H1 (cell line): ENCODE data around the gene STH. TPM values are rescaled to one million over a fixed set of nuclear protein-coding genes. Genes with fewer than 3 reads are reported as not detected.

Experiments used
- CTCF ChIA-PET: fragments of 300-600 bp; sonication (Branson Sonifier 250); formaldehyde crosslinking; loops from one replicate; lab custom pipeline; 2021; ENCODE audit not compliant: partially characterized antibody; lab: Charles Lee
- POLR2A ChIA-PET: fragments of 300-600 bp; sonication (Branson Sonifier 250); formaldehyde crosslinking; loops from one replicate; lab custom pipeline; 2021; ENCODE audit warnings: inconsistent platforms; ENCODE audit not compliant: partially characterized antibody; lab: Charles Lee
- DNase-seq, 2 experiments: peaks; one replicate each; pipeline versions ENCODE4 v3.0.0 to v3.0.0-alpha.2; 2010 to 2022; ENCODE audit warnings: low spot score in 2 of 2, low read depth in 1 of 2, mixed read lengths in 1 of 2
- FAIRE-seq: peaks from 2 replicates; lab custom pipeline; 2011; peaks lifted over from hg19 to GRCh38; lab: Jason Lieb, UNC
- H2AFZ ChIP-seq: 2 replicates; pipeline ENCODE4 v1.8.1; 2012; ENCODE audit warnings: low read length, inconsistent platforms
- H2AK5ac ChIP-seq: 2 replicates; pipeline ENCODE4 v1.6.1; 2013; ENCODE audit warnings: low read depth, low read length
- H2BK120ac ChIP-seq: replicated peaks from 2 replicates; pipeline ENCODE3; 2013; ENCODE audit warnings: low read depth, low read length, inconsistent platforms
- H2BK12ac ChIP-seq: 2 replicates; pipeline ENCODE4 v1.6.1; 2013; ENCODE audit warnings: low read depth, low read length
- H2BK15ac ChIP-seq: 2 replicates; pipeline ENCODE4 v1.6.1; 2013; ENCODE audit warnings: low read length
- H2BK20ac ChIP-seq: 2 replicates; pipeline ENCODE4 v1.6.1; 2013; ENCODE audit warnings: low read length
- H2BK5ac ChIP-seq: 2 replicates; pipeline ENCODE4 v1.6.1; 2013; ENCODE audit warnings: low read depth, low read length
- H3K14ac ChIP-seq: 2 replicates; pipeline ENCODE4 v1.6.1; 2013; ENCODE audit warnings: inconsistent platforms; ENCODE audit not compliant: insufficient read length
- H3K18ac ChIP-seq: 2 replicates; pipeline ENCODE4 v1.6.1; 2013; ENCODE audit warnings: low read length; ENCODE audit errors: extremely low read depth
- H3K23ac ChIP-seq: 2 replicates; pipeline ENCODE4 v1.6.1; 2013; ENCODE audit warnings: inconsistent platforms; ENCODE audit not compliant: insufficient read length
- H3K23me2 ChIP-seq: 2 replicates; pipeline ENCODE4 v1.6.1; 2013; ENCODE audit warnings: low read depth, low read length
- H3K27ac ChIP-seq: 2 replicates; pipeline ENCODE4 v1.6.1; 2011; ENCODE audit warnings: low read depth, low read length, inconsistent platforms
- H3K27me3 ChIP-seq, 4 experiments: replicated peaks in 1 of 4; 1 replicate in 1 of 4; 2 replicates in 3 of 4; pipeline versions ENCODE4 v1.6.1 to v1.8.1; 2011 to 2013; ENCODE audit warnings: low read length in 3 of 4, mild to moderate bottlenecking in 3 of 4, inconsistent platforms in 2 of 4, mixed read lengths in 2 of 4, moderate library complexity in 1 of 4; ENCODE audit not compliant: control insufficient read depth in 3 of 4, insufficient read depth in 3 of 4; ENCODE audit errors: extremely low read depth in 1 of 4
- H3K36me3 ChIP-seq, 4 experiments: 2 replicates each; pipeline versions ENCODE4 v1.6.1 to v1.8.1; 2011 to 2013; ENCODE audit warnings: mild to moderate bottlenecking in 4 of 4, low read length in 3 of 4, moderate library complexity in 2 of 4, control low read depth in 1 of 4, inconsistent platforms in 1 of 4; ENCODE audit not compliant: insufficient read depth in 4 of 4, control insufficient read depth in 2 of 4
- H3K4ac ChIP-seq: replicated peaks from 2 replicates; pipeline ENCODE3; 2013; ENCODE audit warnings: low read length, low read depth, mixed read lengths, inconsistent platforms; ENCODE audit not compliant: insufficient read length
- H3K4me1 ChIP-seq, 4 experiments: replicated peaks in 1 of 4; 1 replicate in 1 of 4; 2 replicates in 3 of 4; pipeline versions ENCODE4 v1.6.1 to v1.8.1; 2011 to 2013; ENCODE audit warnings: low read length in 3 of 4, inconsistent platforms in 2 of 4, mixed read lengths in 1 of 4; ENCODE audit not compliant: insufficient read depth in 4 of 4, control insufficient read depth in 3 of 4
- H3K4me2 ChIP-seq, 2 experiments: 2 replicates each; pipeline versions ENCODE4 v1.6.1 to v1.8.1; 2011 to 2013; ENCODE audit warnings: low read depth in 2 of 2, low read length in 2 of 2, control low read depth in 1 of 2, inconsistent platforms in 1 of 2, mild to moderate bottlenecking in 1 of 2; ENCODE audit not compliant: insufficient read depth in 1 of 2
- H3K4me3 ChIP-seq, 4 experiments: fragments of 200-600, 300-600 bp in 1 of 4; sonication (generic), shearing (Covaris generic), sonication (Bioruptor Twin) in 1 of 4; 2 replicates each; pipeline versions ENCODE4 v1.5.1 to v1.8.1; 2011 to 2016; ENCODE audit warnings: low read length in 4 of 4, low read depth in 3 of 4, control low read depth in 2 of 4, inconsistent platforms in 2 of 4, mild to moderate bottlenecking in 2 of 4, mixed read lengths in 1 of 4, moderate library complexity in 1 of 4; ENCODE audit not compliant: insufficient read depth in 2 of 4; ENCODE audit errors: extremely low read depth in 1 of 4
- H3K56ac ChIP-seq: replicated peaks from 2 replicates; pipeline ENCODE3; 2013; ENCODE audit warnings: low read depth, mild to moderate bottlenecking, mixed read lengths, low read length, inconsistent platforms; ENCODE audit not compliant: insufficient read length
- H3K79me1 ChIP-seq: 2 replicates; pipeline ENCODE4 v1.6.1; 2013; ENCODE audit warnings: low read depth, low read length, control low read depth
- H3K79me2 ChIP-seq, 2 experiments: 2 replicates each; pipeline versions ENCODE4 v1.6.1 to v1.8.1; 2012 to 2013; ENCODE audit warnings: low read length in 2 of 2, mild to moderate bottlenecking in 2 of 2, inconsistent platforms in 1 of 2; ENCODE audit not compliant: insufficient read depth in 2 of 2, control insufficient read depth in 1 of 2
- H3K9ac ChIP-seq, 4 experiments: replicated peaks in 1 of 4; 1 replicate in 1 of 4; 2 replicates in 3 of 4; pipeline versions ENCODE4 v1.6.1 to v1.8.1; 2011 to 2013; ENCODE audit warnings: low read depth in 3 of 4, low read length in 3 of 4, control low read depth in 2 of 4, mild to moderate bottlenecking in 2 of 4, moderate library complexity in 2 of 4, inconsistent platforms in 1 of 4; ENCODE audit errors: extremely low read depth in 1 of 4
- H3K9me3 ChIP-seq, 2 experiments: 2 replicates each; pipeline versions ENCODE4 v1.6.1 to v1.8.1; 2012 to 2013; ENCODE audit warnings: mild to moderate bottlenecking in 2 of 2, moderate library complexity in 2 of 2, control low read depth in 1 of 2, inconsistent platforms in 1 of 2, low read depth in 1 of 2, low read length in 1 of 2, mixed read lengths in 1 of 2; ENCODE audit not compliant: insufficient read depth in 2 of 2
- H4K20me1 ChIP-seq, 2 experiments: replicated peaks in 1 of 2; 2 replicates each; pipeline versions ENCODE3 to v1.8.1; 2011 to 2013; ENCODE audit warnings: inconsistent platforms in 2 of 2, low read length in 2 of 2, mild to moderate bottlenecking in 1 of 2; ENCODE audit not compliant: insufficient read depth in 2 of 2, control insufficient read depth in 1 of 2
- H4K5ac ChIP-seq: 2 replicates; pipeline ENCODE4 v1.6.1; 2013; ENCODE audit warnings: low read length, low read depth, mixed read lengths, inconsistent platforms; ENCODE audit not compliant: insufficient read length
- H4K8ac ChIP-seq: 2 replicates; pipeline ENCODE4 v1.8.0; 2013; ENCODE audit warnings: mild to moderate bottlenecking, moderate library complexity, low read length, inconsistent platforms; ENCODE audit not compliant: insufficient read depth; ENCODE audit errors: extremely low read depth
- H4K91ac ChIP-seq: replicated peaks from 2 replicates; pipeline ENCODE3; 2013; ENCODE audit warnings: low read length, mixed read lengths, inconsistent platforms; ENCODE audit not compliant: insufficient read length
- CBX5 ChIP-seq: fragments of 300-800, 300-1000 bp; sonication (generic); IDR thresholded peaks from 2 replicates; pipeline ENCODE4 v1.7.1; 2016; ENCODE audit warnings: antibody characterized with exemption, low read length, low read depth
- CBX8 ChIP-seq: fragments of 300-800, 300-1000 bp; sonication (generic); IDR thresholded peaks from 2 replicates; pipeline ENCODE4 v1.7.1; 2016; ENCODE audit warnings: low read depth, low read length, borderline replicate concordance
- EP300 ChIP-seq, 2 experiments: IDR thresholded peaks; 1 replicate in 1 of 2; 2 replicates in 1 of 2; pipeline ENCODE4 v1.6.1; 2011 to 2012; ENCODE audit warnings: low read depth in 2 of 2, low read length in 2 of 2, mild to moderate bottlenecking in 2 of 2, borderline replicate concordance in 1 of 2, inconsistent platforms in 1 of 2, moderate library complexity in 1 of 2
- KDM1A ChIP-seq: fragments of 200-600, 300-600 bp; sonication (generic); IDR thresholded peaks from 2 replicates; pipeline ENCODE4 v1.7.1; 2016; ENCODE audit warnings: mild to moderate bottlenecking, low read length, borderline replicate concordance
- RAD21 ChIP-seq, 2 experiments: IDR thresholded peaks in 1 of 2; conservative IDR thresholded peaks in 1 of 2; 2 replicates each; pipeline ENCODE4 v1.6.1; 2011; ENCODE audit warnings: low read depth in 2 of 2, low read length in 2 of 2, improper control_type of control experiment in 1 of 2, inconsistent platforms in 1 of 2, mild to moderate bottlenecking in 1 of 2, moderate library complexity in 1 of 2
- RBBP5 ChIP-seq: IDR thresholded peaks from 2 replicates; pipeline ENCODE4 v1.7.1; 2012; ENCODE audit warnings: low read depth, mild to moderate bottlenecking, inconsistent platforms, low read length, moderate library complexity, borderline replicate concordance
- RNF2 ChIP-seq: fragments of 200-900, 300-1000 bp; sonication (generic); IDR thresholded peaks from 2 replicates; pipeline ENCODE4 v1.7.1; 2016; ENCODE audit warnings: borderline replicate concordance, low read depth, mild to moderate bottlenecking, antibody characterized with exemption, low read length; ENCODE audit not compliant: poor library complexity, severe bottlenecking; ENCODE audit errors: missing control alignments
- RXRA ChIP-seq: IDR thresholded peaks from 2 replicates; pipeline ENCODE4 v1.6.1; 2011; ENCODE audit warnings: low read depth, mild to moderate bottlenecking, low read length, moderate library complexity; ENCODE audit not compliant: insufficient read depth
- SIX5 ChIP-seq: IDR thresholded peaks from 2 replicates; pipeline ENCODE4 v1.6.1; 2011; ENCODE audit warnings: mild to moderate bottlenecking, low read depth, low read length
- TAF7 ChIP-seq: optimal IDR thresholded peaks from 2 replicates; pipeline ENCODE3; 2011; ENCODE audit warnings: low read depth, mild to moderate bottlenecking, inconsistent platforms, low read length, moderate library complexity, borderline replicate concordance
- WGBS, 2 experiments: shearing (Covaris generic) in 1 of 2; methylation state at CpG; one replicate each; pipeline versions ENCODE4 v1.1.6 to v1.1.7; 2013 to 2015; ENCODE audit warnings: low lambda C conversion rate in 2 of 2, mixed read lengths in 2 of 2, inconsistent platforms in 1 of 2, low coverage in 1 of 2, missing lambda C conversion rate in 1 of 2; ENCODE audit not compliant: insufficient replicate concordance in 2 of 2, insufficient coverage in 1 of 2, insufficient read length in 1 of 2; ENCODE audit errors: extremely low coverage in 1 of 2, missing lambda C conversion rate in 1 of 2; 5-methylcytosine and 5-hydroxymethylcytosine counted together
- polyA plus RNA-seq, 7 experiments: library from polyadenylated mRNA; depleted of rRNA in 3 of 7; stranded (reverse) in 5 of 7; unstranded in 2 of 7; fragments of >200 nt in 5 of 7; fragments of 200-250 nt in 2 of 7; gene quantifications; 1 replicate in 5 of 7; 2 replicates in 1 of 7; 4 replicates in 1 of 7; pipeline versions ENCODE4 v1.2.1 to v1.2.3, GENCODE V29; 2011 to 2013; ENCODE audit warnings: missing spikeins in 2 of 7, mixed read lengths in 2 of 7
- total RNA-seq: library from RNA; stranded (reverse); fragmentation: NEBNext Ultra II Directional; extraction: Animal tissue kit (Norgen Biotek cat#: 25700); gene quantifications from 2 replicates; pipeline ENCODE4 v1.2.1, GENCODE V29; 2021

The STH gene
- total and polyA plus RNA-seq, 2 of the 8 experiments (the other 6 are each of a cell fraction or from before 2014, with no cell fraction given): not detected

GRCh38 chr17:46002973-46003316 lies 3.9 kb downstream of the STH start:
- no peak overlapping the region for H2AFZ ChIP-seq
- CTCF ChIA-PET: interaction anchor here (0.9 to 3.6 kb wide), 25 partner anchors 9 to 284 kb away, joined by 3 to 31 read pairs (median 5); no protein-coding TSS in a partner anchor

More at GRCh38 chr17:46002973-46003316, 3.9 kb downstream of the STH start:
- Histone ChIP-seq H4K8ac (no peak overlapping the region), H2BK12ac (no peak overlapping the region), H3K14ac (no peak overlapping the region), H4K91ac (no peak overlapping the region), H3K18ac (no peak overlapping the region), H3K4me2 (no peak overlapping the region), H3K9me3 (no peaks in the 10 kb centered on the region), H3K23ac (no peak overlapping the region), H4K20me1 (no peaks in the 10 kb centered on the region), H3K36me3 (no peaks in the 10 kb centered on the region), H3K27me3 (no peaks in the 10 kb centered on the region), H2BK5ac (no peak overlapping the region), H3K79me2 (no peaks in the 10 kb centered on the region), H3K9ac (no peak overlapping the region), H3K4me1 (no peaks in the 10 kb centered on the region; a peak in 1 of 7 replicates), H3K23me2 (peaks cover 2% of the 10 kb centered on the region; the same call in 1 of the 2 replicates), H2BK20ac (no peak overlapping the region), H3K56ac (no peak overlapping the region), H4K5ac (no peak overlapping the region), H3K4ac (no peak overlapping the region), H2BK120ac (no peak overlapping the region), H2AK5ac (no peak overlapping the region), H3K27ac (no peak overlapping the region), H3K4me3 (no peak overlapping the region), H3K79me1 (no peaks in the 10 kb centered on the region), H2BK15ac (no peak overlapping the region)
- 72% methylated on average over 7 of the region's 7 CpGs; no CpG with 5 or more reads in 1 of the 2 experiments for WGBS, 2 experiments
- FAIRE-seq: no peak
- TF ChIP-seq SIX5 (no peak), RXRA (no peak), KDM1A (no peak), CBX8 (no peak), TAF7 (no peak), RBBP5 (no peak), EP300 (IDR thresholded peaks at IDR 0.05; ENCODE audit: borderline replicate concordance in 1 of 2, low read depth in 2 of 2, low read length in 2 of 2) (no peak), RNF2 (no peak), RAD21 (IDR thresholded peaks at IDR 0.05 in 1 of 2, conservative IDR thresholded peaks at IDR 0.05 in 1 of 2; ENCODE audit: low read depth in 2 of 2, low read length in 2 of 2) (no peak), CBX5 (no peak)
- DNase-seq: no peak
- POLR2A ChIA-PET: no interaction called here
